PFSK-1 (cell line): ENCODE results near the gene SLC2A10.

ENCODE experiments used
- REST ChIP-seq, 2 experiments: IDR thresholded peaks; 2 replicates each; pipeline versions ENCODE4 v1.6.1 to v1.8.0; 2011 to 2012; ENCODE audit warnings: low read depth in 2 of 2, low read length in 2 of 2, control low read depth in 1 of 2, inconsistent platforms in 1 of 2, mild to moderate bottlenecking in 1 of 2, moderate library complexity in 1 of 2; ENCODE audit not compliant: insufficient read depth in 1 of 2
- SIN3A ChIP-seq: IDR thresholded peaks from 2 replicates; pipeline ENCODE4 v1.6.1; 2012; ENCODE audit warnings: mild to moderate bottlenecking, low read length, moderate library complexity, borderline replicate concordance; ENCODE audit not compliant: insufficient read depth
- TAF1 ChIP-seq: IDR thresholded peaks from 2 replicates; pipeline ENCODE4 v1.6.1; 2012; ENCODE audit warnings: low read length, control low read depth, borderline replicate concordance; ENCODE audit not compliant: insufficient read depth

- TF ChIP-seq REST (IDR thresholded peaks at IDR 0.05; ENCODE audit: insufficient read depth in 1 of 2, low read depth in 2 of 2, low read length in 2 of 2) = no peak
- TF ChIP-seq SIN3A = no peak
- no peak for TF ChIP-seq TAF1
These were observed 57.8 kb downstream of the SLC2A10 start for GRCh38 chr20:46767127-46767761.
